ENCODE measurements around the gene ADORA2A. TPM values are rescaled to one million over a fixed set of nuclear protein-coding genes. Genes with fewer than 3 reads are reported as not detected.

The ADORA2A gene
- polyA plus RNA-seq, 2 of the 4 experiments (the other 2 are of a cell fraction): 0.48 to 1.8 TPM

DNA sequence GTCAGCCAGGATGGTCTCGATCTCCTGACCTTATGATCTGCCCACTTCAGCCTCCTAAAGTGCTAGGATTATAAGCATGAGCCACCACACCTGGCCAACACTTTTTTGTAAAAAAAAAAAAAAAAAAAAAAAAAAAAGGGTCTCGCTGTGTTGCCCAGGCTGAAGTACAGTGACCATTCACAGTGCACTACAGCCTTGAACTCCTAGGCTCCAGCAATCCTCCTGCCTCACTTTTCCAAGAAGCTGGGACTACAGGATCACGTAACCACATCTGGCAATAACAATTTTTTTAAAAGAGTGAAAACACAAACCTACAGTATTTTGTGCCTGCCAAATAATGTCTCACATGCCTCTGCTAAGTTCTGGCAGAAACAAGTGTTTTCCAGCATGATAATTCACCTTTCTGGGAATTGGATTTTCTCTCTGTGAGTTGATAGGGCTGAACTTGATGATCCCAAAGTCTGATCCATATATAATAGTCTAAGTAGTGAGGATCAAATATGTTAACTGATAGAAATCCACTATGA is 30.6 kb downstream of the ADORA2A start:
- ATAC-seq (no peak), FAIRE-seq (no peak), DNase-seq (ENCODE audit: low read depth in 1 of 2, low spot score in 1 of 2) (no peak)
- H3K27ac ChIP-seq: no peak overlapping the region
- WGBS (ENCODE audit: missing lambda C conversion rate): 78% methylated on average over 3 of the region's 3 CpGs
- H3K4me2 ChIP-seq: no peak overlapping the region
- POLR2A ChIA-PET: no interaction called here
- H3K4me3 ChIP-seq: no peak overlapping the region
- TF ChIP-seq, protein P1, sequence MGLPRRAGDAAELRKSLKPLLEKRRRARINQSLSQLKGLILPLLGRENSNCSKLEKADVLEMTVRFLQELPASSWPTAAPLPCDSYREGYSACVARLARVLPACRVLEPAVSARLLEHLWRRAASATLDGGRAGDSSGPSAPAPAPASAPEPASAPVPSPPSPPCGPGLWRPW (IDR thresholded peaks at IDR 0.05): no peak
- TF ChIP-seq KDM5A (IDR thresholded peaks at IDR 0.05): no peak
- TF ChIP-seq ESRRA (IDR thresholded peaks at IDR 0.05; ENCODE audit: borderline replicate concordance, low read length): no peak
- TF ChIP-seq POLR2AphosphoS2 (conservative IDR thresholded peaks at IDR 0.05; ENCODE audit: low read length): no peak
- no peak for TF ChIP-seq MAFK (IDR thresholded peaks at IDR 0.05; ENCODE audit: partially characterized antibody)
- TF ChIP-seq CEBPB (IDR thresholded peaks at IDR 0.05): no peak
- TF ChIP-seq NR3C1 (IDR thresholded peaks at IDR 0.05): no peak
- TF ChIP-seq RFX5 (IDR thresholded peaks at IDR 0.05): no peak
- TF ChIP-seq PHF8 (IDR thresholded peaks at IDR 0.05; ENCODE audit: borderline replicate concordance, low read depth): no peak
- no peak for TF ChIP-seq JUN (IDR thresholded peaks at IDR 0.05)
- no peak for TF ChIP-seq SMC3 (IDR thresholded peaks at IDR 0.05)
- H3K9me3 ChIP-seq: no peaks in the 10 kb centered on the region
- H3K4me1 ChIP-seq: no peaks in the 10 kb centered on the region
- CTCF ChIA-PET: no interaction called here

DNA sequence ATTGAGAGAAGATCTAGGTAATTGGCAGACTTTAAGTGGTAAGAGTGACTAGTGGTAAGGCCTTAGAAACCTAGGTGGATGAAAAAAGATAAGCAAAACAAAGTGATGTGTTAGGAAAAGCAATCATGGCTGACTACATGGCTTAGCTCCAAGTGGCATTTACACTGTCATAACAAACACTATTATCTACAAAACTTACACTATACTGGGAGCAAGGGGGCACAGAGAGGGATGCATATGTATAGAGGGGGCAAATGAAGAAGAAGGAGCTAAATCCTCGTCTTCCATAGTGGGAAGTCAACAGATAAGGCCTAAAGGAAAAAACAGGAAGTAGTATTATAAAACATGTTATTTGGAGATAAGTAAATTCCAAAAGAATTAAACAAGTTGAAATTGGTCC is 32.5 kb downstream of the ADORA2A start:
- no peak for TF ChIP-seq SMC3 (IDR thresholded peaks at IDR 0.05)
- TF ChIP-seq, protein P2, sequence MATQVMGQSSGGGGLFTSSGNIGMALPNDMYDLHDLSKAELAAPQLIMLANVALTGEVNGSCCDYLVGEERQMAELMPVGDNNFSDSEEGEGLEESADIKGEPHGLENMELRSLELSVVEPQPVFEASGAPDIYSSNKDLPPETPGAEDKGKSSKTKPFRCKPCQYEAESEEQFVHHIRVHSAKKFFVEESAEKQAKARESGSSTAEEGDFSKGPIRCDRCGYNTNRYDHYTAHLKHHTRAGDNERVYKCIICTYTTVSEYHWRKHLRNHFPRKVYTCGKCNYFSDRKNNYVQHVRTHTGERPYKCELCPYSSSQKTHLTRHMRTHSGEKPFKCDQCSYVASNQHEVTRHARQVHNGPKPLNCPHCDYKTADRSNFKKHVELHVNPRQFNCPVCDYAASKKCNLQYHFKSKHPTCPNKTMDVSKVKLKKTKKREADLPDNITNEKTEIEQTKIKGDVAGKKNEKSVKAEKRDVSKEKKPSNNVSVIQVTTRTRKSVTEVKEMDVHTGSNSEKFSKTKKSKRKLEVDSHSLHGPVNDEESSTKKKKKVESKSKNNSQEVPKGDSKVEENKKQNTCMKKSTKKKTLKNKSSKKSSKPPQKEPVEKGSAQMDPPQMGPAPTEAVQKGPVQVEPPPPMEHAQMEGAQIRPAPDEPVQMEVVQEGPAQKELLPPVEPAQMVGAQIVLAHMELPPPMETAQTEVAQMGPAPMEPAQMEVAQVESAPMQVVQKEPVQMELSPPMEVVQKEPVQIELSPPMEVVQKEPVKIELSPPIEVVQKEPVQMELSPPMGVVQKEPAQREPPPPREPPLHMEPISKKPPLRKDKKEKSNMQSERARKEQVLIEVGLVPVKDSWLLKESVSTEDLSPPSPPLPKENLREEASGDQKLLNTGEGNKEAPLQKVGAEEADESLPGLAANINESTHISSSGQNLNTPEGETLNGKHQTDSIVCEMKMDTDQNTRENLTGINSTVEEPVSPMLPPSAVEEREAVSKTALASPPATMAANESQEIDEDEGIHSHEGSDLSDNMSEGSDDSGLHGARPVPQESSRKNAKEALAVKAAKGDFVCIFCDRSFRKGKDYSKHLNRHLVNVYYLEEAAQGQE (IDR thresholded peaks at IDR 0.05): no peak
- TF ChIP-seq PHF8 (IDR thresholded peaks at IDR 0.05; ENCODE audit: borderline replicate concordance, low read depth): no peak
- no peak for TF ChIP-seq JUNB (IDR thresholded peaks at IDR 0.05)
- TF ChIP-seq TFCP2L1 (CRISPR knock-in tag; IDR thresholded peaks at IDR 0.05): no peak
- no peak for TF ChIP-seq ZC3H11A (IDR thresholded peaks at IDR 0.05)
- no peak for TF ChIP-seq HOXB13 (CRISPR knock-in tag; IDR thresholded peaks at IDR 0.05; ENCODE audit: low read depth)
- no peak for TF ChIP-seq POLR2AphosphoS2 (conservative IDR thresholded peaks at IDR 0.05; ENCODE audit: low read length)
- TF ChIP-seq MAFK (IDR thresholded peaks at IDR 0.05; ENCODE audit: partially characterized antibody): no peak
- TF ChIP-seq, protein P3, sequence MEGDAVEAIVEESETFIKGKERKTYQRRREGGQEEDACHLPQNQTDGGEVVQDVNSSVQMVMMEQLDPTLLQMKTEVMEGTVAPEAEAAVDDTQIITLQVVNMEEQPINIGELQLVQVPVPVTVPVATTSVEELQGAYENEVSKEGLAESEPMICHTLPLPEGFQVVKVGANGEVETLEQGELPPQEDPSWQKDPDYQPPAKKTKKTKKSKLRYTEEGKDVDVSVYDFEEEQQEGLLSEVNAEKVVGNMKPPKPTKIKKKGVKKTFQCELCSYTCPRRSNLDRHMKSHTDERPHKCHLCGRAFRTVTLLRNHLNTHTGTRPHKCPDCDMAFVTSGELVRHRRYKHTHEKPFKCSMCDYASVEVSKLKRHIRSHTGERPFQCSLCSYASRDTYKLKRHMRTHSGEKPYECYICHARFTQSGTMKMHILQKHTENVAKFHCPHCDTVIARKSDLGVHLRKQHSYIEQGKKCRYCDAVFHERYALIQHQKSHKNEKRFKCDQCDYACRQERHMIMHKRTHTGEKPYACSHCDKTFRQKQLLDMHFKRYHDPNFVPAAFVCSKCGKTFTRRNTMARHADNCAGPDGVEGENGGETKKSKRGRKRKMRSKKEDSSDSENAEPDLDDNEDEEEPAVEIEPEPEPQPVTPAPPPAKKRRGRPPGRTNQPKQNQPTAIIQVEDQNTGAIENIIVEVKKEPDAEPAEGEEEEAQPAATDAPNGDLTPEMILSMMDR (IDR thresholded peaks at IDR 0.05): no peak
- TF ChIP-seq BHLHE40 (IDR thresholded peaks at IDR 0.05; ENCODE audit: low read depth, low read length): no peak
- TF ChIP-seq, protein P4, sequence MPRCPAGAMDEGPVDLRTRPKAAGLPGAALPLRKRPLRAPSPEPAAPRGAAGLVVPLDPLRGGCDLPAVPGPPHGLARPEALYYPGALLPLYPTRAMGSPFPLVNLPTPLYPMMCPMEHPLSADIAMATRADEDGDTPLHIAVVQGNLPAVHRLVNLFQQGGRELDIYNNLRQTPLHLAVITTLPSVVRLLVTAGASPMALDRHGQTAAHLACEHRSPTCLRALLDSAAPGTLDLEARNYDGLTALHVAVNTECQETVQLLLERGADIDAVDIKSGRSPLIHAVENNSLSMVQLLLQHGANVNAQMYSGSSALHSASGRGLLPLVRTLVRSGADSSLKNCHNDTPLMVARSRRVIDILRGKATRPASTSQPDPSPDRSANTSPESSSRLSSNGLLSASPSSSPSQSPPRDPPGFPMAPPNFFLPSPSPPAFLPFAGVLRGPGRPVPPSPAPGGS (IDR thresholded peaks at IDR 0.05): no peak
- TF ChIP-seq EHF (CRISPR knock-in tag; IDR thresholded peaks at IDR 0.05): no peak
- no peak for TF ChIP-seq TP53 (CRISPR knock-in tag; IDR thresholded peaks at IDR 0.05)
- TF ChIP-seq NPAS2 (CRISPR knock-in tag; IDR thresholded peaks at IDR 0.05; ENCODE audit: borderline replicate concordance): no peak
- TF ChIP-seq NR3C1 (IDR thresholded peaks at IDR 0.05): no peak
- TF ChIP-seq, protein P5, sequence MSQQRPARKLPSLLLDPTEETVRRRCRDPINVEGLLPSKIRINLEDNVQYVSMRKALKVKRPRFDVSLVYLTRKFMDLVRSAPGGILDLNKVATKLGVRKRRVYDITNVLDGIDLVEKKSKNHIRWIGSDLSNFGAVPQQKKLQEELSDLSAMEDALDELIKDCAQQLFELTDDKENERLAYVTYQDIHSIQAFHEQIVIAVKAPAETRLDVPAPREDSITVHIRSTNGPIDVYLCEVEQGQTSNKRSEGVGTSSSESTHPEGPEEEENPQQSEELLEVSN (IDR thresholded peaks at IDR 0.05; ENCODE audit: borderline replicate concordance, low read depth): no peak
- no peak for TF ChIP-seq RAD21 (conservative IDR thresholded peaks at IDR 0.05 in 1 of 2, IDR thresholded peaks at IDR 0.05 in 1 of 2)
- TF ChIP-seq CEBPB (IDR thresholded peaks at IDR 0.05): no peak
- no peaks in the 10 kb centered on the region for H3K4me1 ChIP-seq
- H3K4me3 ChIP-seq: no peak overlapping the region
- no peak overlapping the region for H3K27ac ChIP-seq
- 96% methylated on average over 1 of the region's 1 CpG for WGBS (ENCODE audit: missing lambda C conversion rate)
- ChIA-PET POLR2A (no interaction called here), CTCF (interaction anchor here (1.4 to 1.7 kb wide), 2 partner anchors 43 to 62 kb away, joined by 3 to 7 read pairs; no protein-coding TSS in a partner anchor)
- FAIRE-seq: no peak
- no peaks in the 10 kb centered on the region for H3K9me3 ChIP-seq
- no peak overlapping the region for H3K4me2 ChIP-seq
- no peak for DNase-seq (ENCODE audit: low read depth in 1 of 2, low spot score in 1 of 2)
- no peak for ATAC-seq

Data from A549 (cell line).